Measurements from ENCODE around the gene PRRT4. TPM values are rescaled to one million over a fixed set of nuclear protein-coding genes. Genes with fewer than 3 reads are reported as not detected.

Gene PRRT4
- total RNA-seq, 3 donors from 2014 or later, result 0.42 to 0.66 (median 0.49) TPM

DNA sequence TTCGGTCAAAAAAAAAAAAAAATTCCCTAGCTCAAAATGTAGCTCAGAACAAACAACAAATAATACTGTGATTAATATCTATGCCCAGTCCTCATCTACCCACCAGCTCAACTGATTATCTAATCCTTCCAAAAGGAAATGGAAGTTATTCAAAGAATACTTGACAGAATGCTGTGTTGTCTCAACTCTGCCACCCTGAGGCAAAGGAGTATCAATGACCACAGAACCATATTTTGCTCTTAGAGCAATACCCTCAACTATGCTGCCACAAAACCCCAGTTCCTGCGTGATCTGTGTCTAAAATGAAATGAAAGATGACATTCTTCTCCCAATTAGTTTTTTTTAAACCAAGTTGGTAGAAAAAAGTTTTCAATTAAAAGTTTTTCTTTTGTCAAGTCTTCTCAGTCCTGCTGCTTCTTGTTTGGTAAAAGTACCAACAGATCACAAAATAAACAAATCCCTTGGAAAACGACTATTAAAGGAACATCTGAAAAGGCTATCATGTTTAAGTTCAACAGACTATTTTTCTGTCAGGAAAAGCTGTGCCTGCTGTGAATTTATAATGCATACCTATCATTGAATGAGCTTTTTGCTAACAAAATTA lies 39.3 kb downstream of the PRRT4 start:
- Mint-ChIP-seq H3K4me1 (ENCODE audit: low read depth) (peaks cover 21% of the 10 kb centered on the region), H3K36me3 (ENCODE audit: insufficient read depth) (peaks cover 58% of the 10 kb centered on the region)
- ATAC-seq, result peak in 1 of 2 donors; percentile 66

DNA sequence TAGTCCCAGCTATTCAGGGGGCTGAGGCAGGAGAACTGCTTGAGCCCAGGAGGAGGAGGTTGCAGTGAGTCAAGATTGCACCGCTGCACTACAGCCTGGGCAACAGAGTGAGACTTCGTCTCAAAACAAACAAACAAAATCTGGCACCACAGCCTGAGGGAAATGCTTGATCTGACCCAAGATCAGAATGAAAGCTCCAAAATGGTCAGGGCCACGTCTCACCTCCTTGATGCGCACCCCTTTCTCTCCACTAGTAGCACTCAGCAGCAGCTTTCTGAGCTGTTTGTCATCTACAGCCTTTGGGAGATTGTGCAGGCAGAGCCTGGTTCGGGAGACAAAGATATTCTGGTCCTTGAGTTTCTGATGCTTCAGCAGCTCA lies 40.5 kb downstream of the PRRT4 start:
- Mint-ChIP-seq H3K4me3 (no peak overlapping the region), H3K27me3 (ENCODE audit: low read depth) (no peaks in the 10 kb centered on the region), H3K9me3 (no peaks in the 10 kb centered on the region), H3K4me1 (ENCODE audit: low read depth) (peaks cover 21% of the 10 kb centered on the region), H3K36me3 (ENCODE audit: insufficient read depth) (peaks cover 60% of the 10 kb centered on the region)
- no peak for ATAC-seq
- DNase-seq, result no peak

More for the DNA sequence above, 39.3 kb downstream of the PRRT4 start:
- no peak for DNase-seq
- Mint-ChIP-seq H3K4me3 (no peak overlapping the region), H3K27me3 (ENCODE audit: low read depth) (no peaks in the 10 kb centered on the region), H3K9me3 (no peaks in the 10 kb centered on the region)

DNA sequence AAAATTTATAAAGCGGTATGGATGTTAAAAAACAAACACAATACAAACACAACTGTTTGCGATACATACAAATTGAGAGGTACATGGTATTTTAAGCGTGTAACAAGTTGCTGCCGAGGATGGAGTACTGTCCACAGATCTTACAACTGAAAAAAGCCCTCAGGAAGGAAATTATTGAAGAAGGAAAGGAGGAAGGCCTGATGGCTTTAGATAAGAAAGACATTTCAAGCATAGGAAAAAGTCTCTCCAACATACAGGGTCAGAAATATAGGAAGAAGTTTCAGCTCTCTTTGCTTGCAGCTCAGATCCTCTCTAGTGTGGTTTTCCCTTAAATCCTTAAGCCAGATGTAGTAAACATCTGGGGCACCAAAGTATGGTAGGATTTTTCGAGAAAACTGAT lies 42.8 kb downstream of the PRRT4 start:
- H3K4me3 Mint-ChIP-seq, result no peak overlapping the region
- H3K9me3 Mint-ChIP-seq, result no peaks in the 10 kb centered on the region
- H3K36me3 Mint-ChIP-seq (ENCODE audit: insufficient read depth), result peaks cover 65% of the 10 kb centered on the region
- H3K27me3 Mint-ChIP-seq (ENCODE audit: low read depth), result no peaks in the 10 kb centered on the region
- DNase-seq (no peak), ATAC-seq (no peak)
- H3K4me1 Mint-ChIP-seq (ENCODE audit: low read depth), result peaks cover 24% of the 10 kb centered on the region

DNA sequence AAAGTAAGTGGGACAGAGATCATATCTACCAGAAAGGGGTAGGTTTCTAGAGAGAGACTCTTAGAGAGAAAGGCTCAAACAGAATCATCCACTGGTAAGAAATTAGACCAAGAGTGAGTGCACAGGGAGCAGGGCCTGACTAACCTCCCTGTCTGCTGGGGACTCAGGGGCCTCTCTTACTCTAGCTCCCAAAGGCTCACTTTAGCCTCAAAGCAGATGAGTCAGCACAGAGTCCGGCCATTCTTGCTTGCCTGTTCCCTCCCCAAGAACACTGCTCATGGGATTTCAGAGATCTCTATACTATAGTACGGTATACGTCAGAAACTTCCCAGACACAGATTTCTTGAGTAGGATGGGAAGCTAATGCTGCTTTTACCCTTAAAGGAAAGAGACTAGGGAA lies 50.5 kb downstream of the PRRT4 start:
- ATAC-seq (no peak), DNase-seq (no peak)
- peaks cover 3% of the 10 kb centered on the region for H3K4me1 Mint-ChIP-seq (ENCODE audit: low read depth)
- H3K27me3 Mint-ChIP-seq (ENCODE audit: low read depth), result no peaks in the 10 kb centered on the region
- peaks cover 71% of the 10 kb centered on the region for H3K36me3 Mint-ChIP-seq (ENCODE audit: insufficient read depth)
- no peaks in the 10 kb centered on the region for H3K9me3 Mint-ChIP-seq
- no peak overlapping the region for H3K4me3 Mint-ChIP-seq

DNA sequence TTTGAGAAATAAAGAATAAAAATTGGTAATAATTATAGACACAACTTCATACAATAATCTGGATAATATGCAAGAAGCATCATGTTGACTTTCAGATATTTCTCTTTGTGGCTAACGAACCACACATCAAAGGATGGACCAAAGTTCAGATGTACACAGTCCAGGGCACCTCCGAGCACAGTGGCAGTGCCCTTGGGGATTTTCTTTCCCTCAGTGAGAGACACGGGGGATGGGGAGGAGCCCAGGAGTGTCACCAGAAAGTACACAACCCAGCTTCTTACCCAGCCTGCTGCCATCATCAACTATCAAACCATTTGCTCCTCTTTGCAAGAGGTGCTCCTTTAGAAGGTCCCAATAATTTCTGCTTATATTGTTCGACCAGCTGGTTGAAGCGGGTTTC lies 51.0 kb downstream of the PRRT4 start:
- Mint-ChIP-seq H3K36me3 (ENCODE audit: insufficient read depth) (peaks cover 69% of the 10 kb centered on the region), H3K4me1 (ENCODE audit: low read depth) (peaks cover 3% of the 10 kb centered on the region), H3K4me3 (no peak overlapping the region), H3K27me3 (ENCODE audit: low read depth) (no peaks in the 10 kb centered on the region), H3K9me3 (no peaks in the 10 kb centered on the region)
- ATAC-seq (no peak), DNase-seq (no peak)

DNA sequence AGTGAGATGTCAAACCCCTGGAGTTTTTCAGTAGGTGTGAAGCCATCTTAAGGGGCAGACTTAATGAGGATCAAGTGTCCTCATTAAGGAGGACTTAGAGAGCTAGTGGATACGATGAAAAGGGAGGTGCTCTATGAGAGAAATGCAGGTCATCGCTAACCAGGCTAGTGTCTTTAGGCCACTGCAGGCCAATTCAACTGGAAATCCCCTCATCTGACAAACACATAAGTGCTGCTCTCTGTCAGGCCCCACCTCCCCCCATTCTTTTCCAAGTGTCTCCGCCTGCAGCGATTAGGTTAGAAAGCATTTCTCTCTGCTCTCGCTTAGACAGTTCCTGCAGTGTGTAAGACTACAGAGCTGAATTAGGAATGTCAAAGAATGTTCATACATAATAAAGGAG lies 51.5 kb downstream of the PRRT4 start:
- no peaks in the 10 kb centered on the region for H3K9me3 Mint-ChIP-seq
- peaks cover 69% of the 10 kb centered on the region for H3K36me3 Mint-ChIP-seq (ENCODE audit: insufficient read depth)
- H3K4me3 Mint-ChIP-seq, result no peak overlapping the region
- DNase-seq, result no peak
- no peak for ATAC-seq
- peaks cover 2% of the 10 kb centered on the region for H3K4me1 Mint-ChIP-seq (ENCODE audit: low read depth)
- H3K27me3 Mint-ChIP-seq (ENCODE audit: low read depth), result no peaks in the 10 kb centered on the region

DNA sequence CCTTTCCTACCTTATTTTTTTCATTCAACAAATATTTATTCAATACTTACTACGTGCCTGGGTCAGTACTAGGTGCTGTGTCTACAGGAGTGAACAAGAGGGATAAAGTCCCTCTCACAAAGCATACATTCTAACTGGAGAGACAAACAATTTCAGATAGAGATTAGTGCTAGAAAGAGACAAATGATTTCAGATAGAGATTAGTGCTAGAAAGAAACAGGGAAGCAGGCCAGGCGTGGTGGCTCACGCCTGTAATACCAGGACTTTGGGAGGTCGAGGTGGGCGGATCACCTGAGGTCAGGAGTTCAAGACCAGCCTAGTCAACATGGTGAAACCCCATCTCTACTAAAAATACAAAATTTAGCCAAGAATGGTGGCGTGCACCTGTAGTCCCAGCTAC lies 52.4 kb downstream of the PRRT4 start:
- no peaks in the 10 kb centered on the region for H3K4me1 Mint-ChIP-seq (ENCODE audit: low read depth)
- H3K27me3 Mint-ChIP-seq (ENCODE audit: low read depth), result no peaks in the 10 kb centered on the region
- H3K9me3 Mint-ChIP-seq, result no peaks in the 10 kb centered on the region
- ATAC-seq, result no peak
- H3K36me3 Mint-ChIP-seq (ENCODE audit: insufficient read depth), result peaks cover 65% of the 10 kb centered on the region
- no peak overlapping the region for H3K4me3 Mint-ChIP-seq
- DNase-seq, result no peak

DNA sequence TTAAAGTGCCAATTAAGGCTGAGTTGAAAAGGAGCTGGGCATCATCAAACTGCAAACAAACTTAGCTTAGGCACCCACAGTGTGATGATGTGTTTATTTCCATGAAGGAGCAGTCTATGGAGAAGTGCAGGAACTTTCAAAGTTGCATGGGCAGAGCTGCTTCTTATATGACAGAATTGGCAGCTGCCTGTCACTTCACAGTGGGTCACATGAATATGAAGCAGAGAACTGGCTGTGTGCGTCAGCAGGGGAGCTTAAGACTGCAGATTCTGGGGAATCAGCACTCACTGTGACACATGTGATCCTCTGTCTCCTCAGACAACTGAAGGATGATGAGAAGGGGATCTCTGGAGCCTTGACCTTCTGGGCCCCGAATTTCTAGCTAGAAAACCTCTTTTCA lies 54.4 kb downstream of the PRRT4 start:
- H3K9me3 Mint-ChIP-seq, result no peaks in the 10 kb centered on the region
- H3K4me3 Mint-ChIP-seq, result no peak overlapping the region
- no peaks in the 10 kb centered on the region for H3K27me3 Mint-ChIP-seq (ENCODE audit: low read depth)
- ATAC-seq (no peak), DNase-seq (no peak)
- H3K36me3 Mint-ChIP-seq (ENCODE audit: insufficient read depth), result peaks cover 57% of the 10 kb centered on the region
- H3K4me1 Mint-ChIP-seq (ENCODE audit: low read depth), result no peaks in the 10 kb centered on the region

DNA sequence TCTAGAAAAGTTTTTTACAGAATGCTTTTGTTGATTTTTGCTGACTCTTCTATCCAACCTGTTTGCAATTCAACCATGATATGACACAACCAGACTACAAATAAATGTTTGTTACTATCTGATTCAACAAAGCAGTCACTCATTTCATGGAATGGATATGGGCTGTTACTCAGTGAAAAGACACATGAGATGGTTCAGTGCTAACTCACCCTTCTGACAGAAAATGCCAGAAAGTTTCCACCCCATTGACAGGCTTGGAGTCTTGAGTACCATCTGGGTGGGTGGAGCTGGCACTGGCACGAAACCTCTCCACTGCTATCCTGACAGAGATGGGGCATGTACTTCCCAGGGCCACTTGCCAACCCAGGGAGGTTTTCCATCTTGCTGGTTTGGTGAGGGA lies 57.3 kb downstream of the PRRT4 start:
- H3K27me3 Mint-ChIP-seq (ENCODE audit: low read depth), result no peaks in the 10 kb centered on the region
- H3K9me3 Mint-ChIP-seq, result no peaks in the 10 kb centered on the region
- H3K36me3 Mint-ChIP-seq (ENCODE audit: insufficient read depth), result peaks cover 49% of the 10 kb centered on the region
- H3K4me3 Mint-ChIP-seq, result no peak overlapping the region
- H3K4me1 Mint-ChIP-seq (ENCODE audit: low read depth), result no peaks in the 10 kb centered on the region
- ATAC-seq, result no peak
- DNase-seq, result no peak

DNA sequence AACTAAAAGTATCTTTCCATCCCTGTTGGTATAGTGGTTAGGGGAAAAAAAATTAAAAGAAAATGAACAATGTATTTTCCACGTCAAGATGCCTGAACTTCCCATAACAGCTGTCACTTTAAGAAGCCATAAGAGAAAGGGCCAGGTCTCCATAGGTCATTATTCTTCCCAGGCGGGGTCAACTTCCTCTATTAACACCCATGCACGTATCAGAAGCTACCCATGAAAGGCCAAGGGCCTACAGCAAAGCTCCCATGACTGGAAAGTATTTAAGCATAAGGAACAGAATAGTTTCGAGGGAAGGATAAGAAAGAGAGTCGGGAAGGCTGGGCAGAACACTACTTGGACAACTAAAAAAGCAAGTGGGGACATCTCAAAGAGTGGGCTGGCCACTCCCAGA lies 57.8 kb downstream of the PRRT4 start:
- H3K9me3 Mint-ChIP-seq, result no peaks in the 10 kb centered on the region
- ATAC-seq, result no peak
- no peak overlapping the region for H3K4me3 Mint-ChIP-seq

DNA sequence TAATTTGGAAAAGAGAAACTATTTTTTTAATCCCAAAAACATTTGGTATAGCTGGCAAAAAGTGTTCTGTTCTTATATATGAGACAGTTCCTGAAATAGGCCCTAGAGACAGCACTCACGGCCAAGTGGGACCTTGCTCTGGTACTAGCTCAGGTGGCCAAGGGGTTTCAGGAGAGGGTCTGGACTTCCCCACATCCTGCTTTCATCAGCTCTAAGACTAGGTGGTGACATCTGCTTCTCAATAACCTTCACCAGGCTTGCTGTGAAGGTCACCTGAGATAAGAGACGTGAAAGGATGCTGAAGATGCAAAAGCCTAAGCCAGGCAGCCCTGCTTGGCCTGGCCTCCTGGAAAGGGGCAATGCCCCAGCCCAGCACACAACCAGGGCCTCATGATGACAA lies 58.4 kb downstream of the PRRT4 start:
- no peak overlapping the region for H3K4me3 Mint-ChIP-seq
- no peaks in the 10 kb centered on the region for H3K4me1 Mint-ChIP-seq (ENCODE audit: low read depth)
- DNase-seq (no peak), ATAC-seq (no peak)
- H3K36me3 Mint-ChIP-seq (ENCODE audit: insufficient read depth), result peaks cover 43% of the 10 kb centered on the region
- H3K9me3 Mint-ChIP-seq, result no peaks in the 10 kb centered on the region
- H3K27me3 Mint-ChIP-seq (ENCODE audit: low read depth), result no peaks in the 10 kb centered on the region

More for the DNA sequence above, 57.8 kb downstream of the PRRT4 start:
- no peaks in the 10 kb centered on the region for H3K27me3 Mint-ChIP-seq (ENCODE audit: low read depth)
- H3K36me3 Mint-ChIP-seq (ENCODE audit: insufficient read depth), result peaks cover 46% of the 10 kb centered on the region
- H3K4me1 Mint-ChIP-seq (ENCODE audit: low read depth), result no peaks in the 10 kb centered on the region
- no peak for DNase-seq

DNA sequence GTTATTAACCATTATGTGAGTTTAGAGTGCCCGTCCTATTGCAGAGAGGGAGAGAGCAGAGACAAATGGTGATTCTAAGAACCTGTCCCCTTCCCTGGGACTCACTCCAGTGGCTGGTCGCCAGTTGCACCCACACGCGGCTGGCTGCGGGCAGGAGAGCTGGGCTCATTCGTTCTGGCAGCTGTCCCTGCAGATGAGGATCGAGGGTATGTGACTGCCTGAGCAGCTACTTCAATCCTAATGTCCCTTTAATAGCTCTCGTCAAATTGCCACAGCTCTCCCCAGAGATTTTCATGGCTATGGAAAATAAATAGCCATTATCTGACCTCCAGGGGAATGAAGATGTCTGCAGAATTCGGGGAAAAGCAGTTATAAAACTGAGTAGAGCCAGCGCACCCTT lies 59.4 kb downstream of the PRRT4 start:
- Mint-ChIP-seq H3K4me1 (ENCODE audit: low read depth) (no peaks in the 10 kb centered on the region), H3K9me3 (no peaks in the 10 kb centered on the region), H3K36me3 (ENCODE audit: insufficient read depth) (peaks cover 35% of the 10 kb centered on the region), H3K4me3 (no peak overlapping the region), H3K27me3 (ENCODE audit: low read depth) (no peaks in the 10 kb centered on the region)
- DNase-seq (no peak), ATAC-seq (no peak)

Other genes with a start within 250 kb of the PRRT4 start
- gene LEP, start 120.4 kb downstream of the PRRT4 start, total RNA-seq, result not detected
- gene RBM28, start 17.8 kb downstream of the PRRT4 start, total RNA-seq, result 100 to 1,000 TPM; 113 to 121 (median 120) TPM
- 100 to 1,000 TPM in 2 of 3 donors, 10 to 100 TPM in 1; 88.4 to 110 (median 109) TPM for gene IMPDH1, start 48.3 kb upstream of the PRRT4 start, total RNA-seq
- gene HILPDA, start 94.2 kb upstream of the PRRT4 start, total RNA-seq, result 10 to 100 TPM; 18.4 to 26.6 (median 23.7) TPM
- 10 to 100 TPM; 68.5 to 74.2 (median 73.7) TPM for gene METTL2B, start 115.1 kb upstream of the PRRT4 start, total RNA-seq

Measured in activated T-cell treated with anti-CD3 and anti-CD28 coated beads, Interleukin-2, amount 50 U/mL, for 4 hours (primary cell).